Small intestine (tissue), 4 donors: Measurements from ENCODE around the gene C17orf58. TPM values are rescaled to one million over a fixed set of nuclear protein-coding genes. Genes with fewer than 3 reads are reported as not detected.

Source experiments
- polyA plus RNA-seq, 4 donors: library from polyadenylated mRNA; stranded (reverse) in 3 of 4; unstranded in 1 of 4; fragments of 200-250 nt in 3 of 4; fragments of 120-200 nt in 1 of 4; gene quantifications; one replicate each; pipeline versions ENCODE4 v1.2.1 to v1.2.3, GENCODE V29; 2013
- donor health status: healthy with polysubstance abuse.
- donor health status: Bipolar disorder and iron deficiency.
- donor health status: healthy.

C17orf58 gene
- polyA plus RNA-seq, 4 donors, result 9.4 to 13.1 (median 10.5) TPM

Other genes starting within 250 kb of the C17orf58 start
- gene BPTF, start 171.0 kb downstream of the C17orf58 start, polyA plus RNA-seq, result 10 to 100 TPM; 11.6 to 59.3 (median 17.5) TPM
- 10 to 100 TPM; 11.3 to 63.0 (median 26.7) TPM for gene KPNA2, start 39.3 kb upstream of the C17orf58 start, polyA plus RNA-seq